Smooth muscle cell (in vitro differentiated cells): Measurements from ENCODE around the gene FBXO42. TPM values are rescaled to one million over a fixed set of nuclear protein-coding genes. Genes with fewer than 3 reads are reported as not detected.
"Not testable (repeated sequence)": the region's sequence is repeated elsewhere in the genome, so short reads cannot be mapped to it uniquely, and the experiment has no call there.

ENCODE experiments used
- DNase-seq: peaks from one replicate; lab custom pipeline; 2025; ENCODE audit not compliant: unreplicated experiment; lab: John Stamatoyannopoulos, UW
- H2AFZ ChIP-seq: fragments of 200-600 bp; sonication (generic); 2 replicates; pipeline ENCODE4 v1.6.0; 2016; ENCODE audit warnings: antibody characterized with exemption, low read depth, mild to moderate bottlenecking
- H3F3A ChIP-seq: fragments of 200-600 bp; sonication (generic); 2 replicates; pipeline ENCODE4 v1.6.0; 2017; ENCODE audit warnings: antibody characterized with exemption, low read depth
- H3K27ac ChIP-seq: fragments of 200-600 bp; sonication (generic); 2 replicates; pipeline ENCODE4 v1.5.1; 2016; ENCODE audit warnings: low read depth, mild to moderate bottlenecking
- H3K27me3 ChIP-seq: fragments of 200-600 bp; sonication (generic); 2 replicates; pipeline ENCODE4 v1.6.1; 2016; ENCODE audit warnings: low read depth, mild to moderate bottlenecking
- H3K36me3 ChIP-seq: fragments of 200-600 bp; sonication (generic); 2 replicates; pipeline ENCODE4 v1.5.1; 2016; ENCODE audit warnings: low read depth
- H3K4me1 ChIP-seq: fragments of 200-600 bp; sonication (generic); 2 replicates; pipeline ENCODE4 v1.5.1; 2016; ENCODE audit warnings: low read depth
- H3K4me2 ChIP-seq: fragments of 200-600 bp; sonication (generic); 2 replicates; pipeline ENCODE4 v1.6.0; 2016; ENCODE audit warnings: mild to moderate bottlenecking
- H3K4me3 ChIP-seq: fragments of 200-600 bp; sonication (generic); 2 replicates; pipeline ENCODE4 v1.5.1; 2016; ENCODE audit warnings: mild to moderate bottlenecking
- H3K79me2 ChIP-seq: fragments of 200-600 bp; sonication (generic); 2 replicates; pipeline ENCODE4 v1.6.0; 2016; ENCODE audit warnings: low read depth, mild to moderate bottlenecking
- H3K9ac ChIP-seq: fragments of 200-600 bp; sonication (generic); 2 replicates; pipeline ENCODE4 v1.6.0; 2016; ENCODE audit warnings: low read depth
- H3K9me3 ChIP-seq: fragments of 200-600 bp; sonication (generic); replicated peaks from 2 replicates; pipeline ENCODE4 v1.5.1; 2016; ENCODE audit warnings: low read depth
- H4K20me1 ChIP-seq: fragments of 200-600 bp; sonication (generic); 2 replicates; pipeline ENCODE4 v1.6.0; 2016; ENCODE audit warnings: low read depth
- WGBS: methylation state at CpG from one replicate; pipeline ENCODE4 v1.1.7; 2016; ENCODE audit warnings: low lambda C conversion rate; 5-methylcytosine and 5-hydroxymethylcytosine counted together
- polyA plus RNA-seq: library from polyadenylated mRNA; unstranded; fragments of >200 nt; fragmentation: Nextera tagmentation; extraction: Ambion mirVana; gene quantifications from 2 replicates; pipeline ENCODE4 v1.2.1, GENCODE V29; 2016
- total RNA-seq: library from RNA; depleted of rRNA; stranded (reverse); fragments of >200 nt; gene quantifications from 2 replicates; pipeline ENCODE4 v1.2.3, GENCODE V29; 2014
- TF ChIP-seq, protein P1 (sequence below): fragments of 200-600 bp; sonication (generic); IDR thresholded peaks from 2 replicates; pipeline ENCODE4 v1.5.1; 2017; ENCODE audit warnings: borderline replicate concordance, mild to moderate bottlenecking, antibody characterized with exemption; ENCODE audit not compliant: insufficient read depth, poor library complexity, severe bottlenecking

The FBXO42 gene
- total and polyA plus RNA-seq, 2 experiments from 2014 or later: 14.7 to 22.6 TPM

DNA sequence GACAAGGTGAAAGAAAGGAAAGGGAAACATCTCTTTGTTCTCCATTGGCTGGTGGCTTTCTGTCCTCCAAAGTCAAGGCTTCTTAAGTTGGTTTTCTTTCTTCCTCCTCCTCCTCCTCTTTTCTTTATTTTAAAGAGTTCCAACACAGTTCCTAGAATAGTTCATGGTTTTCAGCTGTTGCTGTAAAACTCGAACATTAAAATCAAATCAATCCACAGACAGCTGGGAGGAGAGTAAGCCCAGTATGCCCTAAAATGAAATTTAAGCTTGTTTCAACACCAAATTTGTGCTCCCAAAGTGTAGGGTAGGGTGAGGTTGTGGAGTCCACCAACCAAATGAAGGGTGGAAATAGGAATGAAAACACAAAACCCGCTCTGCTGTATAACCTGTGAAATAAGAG, 104.8 kb downstream of the FBXO42 start:
- no peak overlapping the region for H3K4me3 ChIP-seq
- peaks cover 16% of the 10 kb centered on the region for H3F3A ChIP-seq
- H3K4me2 ChIP-seq: no peak overlapping the region
- WGBS: 86% methylated on average over 2 of the region's 2 CpGs
- H2AFZ ChIP-seq: no peak overlapping the region
- no peak for DNase-seq
- H3K79me2 ChIP-seq: no peaks in the 10 kb centered on the region
- no peak overlapping the region for H3K9ac ChIP-seq
- peaks cover 41% of the 10 kb centered on the region for H4K20me1 ChIP-seq
- H3K27me3 ChIP-seq: no peaks in the 10 kb centered on the region
- H3K36me3 ChIP-seq: no peaks in the 10 kb centered on the region
- no peaks in the 10 kb centered on the region for H3K9me3 ChIP-seq
- no peak overlapping the region for H3K27ac ChIP-seq
- TF ChIP-seq, protein P1, sequence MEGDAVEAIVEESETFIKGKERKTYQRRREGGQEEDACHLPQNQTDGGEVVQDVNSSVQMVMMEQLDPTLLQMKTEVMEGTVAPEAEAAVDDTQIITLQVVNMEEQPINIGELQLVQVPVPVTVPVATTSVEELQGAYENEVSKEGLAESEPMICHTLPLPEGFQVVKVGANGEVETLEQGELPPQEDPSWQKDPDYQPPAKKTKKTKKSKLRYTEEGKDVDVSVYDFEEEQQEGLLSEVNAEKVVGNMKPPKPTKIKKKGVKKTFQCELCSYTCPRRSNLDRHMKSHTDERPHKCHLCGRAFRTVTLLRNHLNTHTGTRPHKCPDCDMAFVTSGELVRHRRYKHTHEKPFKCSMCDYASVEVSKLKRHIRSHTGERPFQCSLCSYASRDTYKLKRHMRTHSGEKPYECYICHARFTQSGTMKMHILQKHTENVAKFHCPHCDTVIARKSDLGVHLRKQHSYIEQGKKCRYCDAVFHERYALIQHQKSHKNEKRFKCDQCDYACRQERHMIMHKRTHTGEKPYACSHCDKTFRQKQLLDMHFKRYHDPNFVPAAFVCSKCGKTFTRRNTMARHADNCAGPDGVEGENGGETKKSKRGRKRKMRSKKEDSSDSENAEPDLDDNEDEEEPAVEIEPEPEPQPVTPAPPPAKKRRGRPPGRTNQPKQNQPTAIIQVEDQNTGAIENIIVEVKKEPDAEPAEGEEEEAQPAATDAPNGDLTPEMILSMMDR: no peak
- H3K4me1 ChIP-seq: peaks cover 4% of the 10 kb centered on the region

DNA sequence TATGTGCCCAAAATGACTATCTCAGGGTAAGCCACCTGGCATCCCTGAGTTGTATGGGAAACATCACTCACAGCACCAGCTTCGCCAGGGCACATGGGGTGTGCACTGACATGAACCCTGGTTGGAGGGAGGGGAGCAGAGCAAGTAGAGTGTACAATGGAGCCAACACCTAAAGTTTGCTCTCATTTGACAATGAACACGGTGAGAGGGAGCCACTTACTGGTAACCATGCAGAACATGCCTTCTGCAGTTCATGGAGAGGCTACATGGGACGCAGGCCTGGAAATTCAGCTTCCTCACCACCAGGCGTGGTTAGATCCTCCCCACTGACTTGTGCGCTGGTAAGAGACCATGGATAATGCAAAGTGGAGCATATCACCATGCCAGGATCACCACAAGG, 105.3 kb downstream of the FBXO42 start:
- Histone ChIP-seq H4K20me1 (peaks cover 41% of the 10 kb centered on the region), H3K36me3 (no peaks in the 10 kb centered on the region), H3F3A (peaks cover 16% of the 10 kb centered on the region), H3K79me2 (no peaks in the 10 kb centered on the region), H3K9ac (no peak overlapping the region), H3K27ac (no peak overlapping the region), H3K4me3 (no peak overlapping the region), H2AFZ (no peak overlapping the region), H3K4me2 (no peak overlapping the region), H3K4me1 (peaks cover 4% of the 10 kb centered on the region), H3K9me3 (no peaks in the 10 kb centered on the region), H3K27me3 (no peaks in the 10 kb centered on the region)
- WGBS: 92% methylated on average over 5 of the region's 5 CpGs
- TF ChIP-seq, protein P1: no peak
- no peak for DNase-seq

DNA sequence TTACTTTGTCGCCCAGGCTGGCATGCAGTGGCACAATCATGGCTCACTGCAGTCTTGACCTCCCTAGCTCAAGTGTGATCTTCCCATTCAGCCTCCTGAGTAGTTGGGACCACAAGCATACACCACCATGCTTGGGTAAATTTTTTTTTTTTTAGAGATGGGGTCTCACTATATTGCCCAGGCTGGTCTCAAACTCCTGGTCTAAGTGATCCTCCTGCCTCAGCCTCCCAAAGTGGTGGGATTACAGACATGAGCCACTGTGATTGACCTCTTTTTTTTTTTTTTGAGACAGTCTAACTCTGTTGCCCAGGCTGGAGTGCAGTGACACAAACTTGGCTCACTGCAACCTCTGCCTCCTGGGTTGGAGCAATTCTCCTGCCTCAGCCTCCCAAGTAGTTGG, 106.0 kb downstream of the FBXO42 start:
- H3K79me2 ChIP-seq, H3K36me3 ChIP-seq, H3K4me3 ChIP-seq, H2AFZ ChIP-seq, H3K9me3 ChIP-seq, H3K27ac ChIP-seq, H3K9ac ChIP-seq, H3K4me2 ChIP-seq, DNase-seq, H3K4me1 ChIP-seq, H3K27me3 ChIP-seq: not testable (repeated sequence)
- WGBS: 96% methylated on average over 1 of the region's 1 CpG
- Histone ChIP-seq H4K20me1 (peaks cover 41% of the 10 kb centered on the region), H3F3A (peaks cover 16% of the 10 kb centered on the region)

DNA sequence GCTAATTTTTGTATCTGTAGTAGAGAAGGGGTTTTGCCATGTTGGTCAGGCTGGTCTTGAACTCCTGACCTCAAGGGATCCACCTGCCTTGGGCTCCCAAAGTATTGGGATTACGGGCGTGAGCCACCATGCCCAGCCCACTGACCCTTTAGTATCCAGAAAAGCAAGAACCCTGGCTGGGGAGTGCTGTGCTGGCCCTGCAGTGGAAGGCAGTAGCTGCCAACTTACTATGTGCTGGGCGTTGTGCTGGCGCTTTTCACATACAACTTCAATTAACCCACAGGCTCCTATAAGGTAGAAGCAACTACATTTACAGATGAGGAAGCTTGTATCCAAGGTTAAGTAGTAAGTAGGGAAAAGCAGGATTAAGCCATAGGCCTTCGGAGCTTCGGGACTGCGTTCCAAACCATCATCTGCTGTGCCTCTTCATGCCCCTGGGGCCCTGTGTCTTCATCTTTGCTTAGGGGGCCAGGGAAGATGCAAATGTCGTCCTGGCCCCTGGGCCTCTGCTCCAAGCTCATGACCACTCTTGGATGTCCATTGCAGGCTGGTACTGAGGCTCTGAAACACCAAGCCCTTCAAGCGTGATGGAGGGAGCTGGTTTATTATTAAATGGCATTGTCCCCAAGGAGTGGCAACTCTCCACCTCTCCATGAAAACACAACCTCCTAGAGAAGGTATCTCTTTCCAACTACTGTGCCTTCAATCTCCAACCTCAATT, 106.6 kb downstream of the FBXO42 start:
- Histone ChIP-seq H3K4me2 (no peak overlapping the region), H4K20me1 (peaks cover 35% of the 10 kb centered on the region), H3K79me2 (no peaks in the 10 kb centered on the region), H3K27me3 (no peaks in the 10 kb centered on the region), H3K9ac (no peak overlapping the region), H2AFZ (no peak overlapping the region), H3K4me3 (no peak overlapping the region), H3F3A (peaks cover 16% of the 10 kb centered on the region), H3K4me1 (peaks cover 4% of the 10 kb centered on the region), H3K36me3 (no peaks in the 10 kb centered on the region), H3K27ac (no peak overlapping the region), H3K9me3 (no peaks in the 10 kb centered on the region)
- DNase-seq: no peak
- TF ChIP-seq, protein P1: no peak
- 98% methylated on average over 9 of the region's 9 CpGs for WGBS
